Activated CD4-positive, alpha-beta T cell treated with anti-CD3 and anti-CD28 coated beads, Interleukin-2, amount 10 ng/mL, durations not matched to agents 24 days and 14 days (primary cell): ENCODE measurements around the gene DISC1. TPM values are rescaled to one million over a fixed set of nuclear protein-coding genes. Genes with fewer than 3 reads are reported as not detected.

Source experiments
- DNase-seq: peaks from one replicate; pipeline ENCODE4 v3.0.0; 2022
- H3K27ac Mint-ChIP-seq: one replicate; pipeline ENCODE4 v1.8.0; 2022; ENCODE audit warnings: mild to moderate bottlenecking, mixed read lengths
- H3K27me3 Mint-ChIP-seq: one replicate; pipeline ENCODE4 v1.8.0; 2022; ENCODE audit warnings: mixed read lengths
- H3K36me3 Mint-ChIP-seq: one replicate; pipeline ENCODE4 v1.8.0; 2022; ENCODE audit warnings: low read depth, mild to moderate bottlenecking, mixed read lengths
- H3K4me1 Mint-ChIP-seq: one replicate; pipeline ENCODE4 v1.8.0; 2021; ENCODE audit warnings: mixed read lengths
- H3K4me3 Mint-ChIP-seq: one replicate; pipeline ENCODE4 v1.8.0; 2022; ENCODE audit warnings: mild to moderate bottlenecking, moderate library complexity, mixed read lengths
- H3K9me3 Mint-ChIP-seq: one replicate; pipeline ENCODE4 v1.8.0; 2021; ENCODE audit warnings: mixed read lengths
- intact Hi-C: fragments of 100-400 bp; cut with micrococcal nuclease; formaldehyde crosslinking; loops from one replicate; pipeline ENCODE4 v1.15.1; 2023
- total RNA-seq: library from RNA; stranded (reverse); gene quantifications from 2 replicates; pipeline ENCODE4 v1.2.3, GENCODE V29; 2022

DISC1 gene
- total RNA-seq, 1 donor from 2014 or later = 3.1 TPM

- Mint-ChIP-seq H3K9me3 (no peaks in the 10 kb centered on the region), H3K36me3 (peaks cover 2% of the 10 kb centered on the region), H3K27me3 (no peaks in the 10 kb centered on the region), H3K4me1 (no peaks in the 10 kb centered on the region), H3K27ac (no peak overlapping the region), H3K4me3 (no peak overlapping the region)
- no peak for DNase-seq
- intact Hi-C loops = no loop called here
Measured at GRCh38 chr1:232012773-232013386, 386.3 kb downstream of the DISC1 start.

- H3K9me3 Mint-ChIP-seq = no peaks in the 10 kb centered on the region
- DNase-seq = no peak
- H3K36me3 Mint-ChIP-seq = no peaks in the 10 kb centered on the region
- H3K4me1 Mint-ChIP-seq = no peaks in the 10 kb centered on the region
- no peaks in the 10 kb centered on the region for H3K27me3 Mint-ChIP-seq
- no peak overlapping the region for H3K4me3 Mint-ChIP-seq
- H3K27ac Mint-ChIP-seq = no peak overlapping the region
- intact Hi-C loops = no loop called here
Measured at GRCh38 chr1:232014941-232015340, 388.4 kb downstream of the DISC1 start.

- intact Hi-C loops = no loop called here
- Mint-ChIP-seq H3K4me1 (no peaks in the 10 kb centered on the region), H3K36me3 (no peaks in the 10 kb centered on the region)
Measured at GRCh38 chr1:232016616-232017015, 390.0 kb downstream of the DISC1 start.

GRCh38 chr1:232017057-232017456 is 390.5 kb downstream of the DISC1 start:
- H3K27me3 Mint-ChIP-seq = no peaks in the 10 kb centered on the region
- intact Hi-C loops = no loop called here
- H3K4me1 Mint-ChIP-seq = no peaks in the 10 kb centered on the region
- H3K9me3 Mint-ChIP-seq = no peaks in the 10 kb centered on the region
- H3K4me3 Mint-ChIP-seq = no peak overlapping the region
- no peak for DNase-seq
- H3K36me3 Mint-ChIP-seq = no peaks in the 10 kb centered on the region
- no peak overlapping the region for H3K27ac Mint-ChIP-seq

More at GRCh38 chr1:232016616-232017015, 390.0 kb downstream of the DISC1 start:
- no peak overlapping the region for H3K27ac Mint-ChIP-seq
- H3K27me3 Mint-ChIP-seq = no peaks in the 10 kb centered on the region
- DNase-seq = no peak
- H3K9me3 Mint-ChIP-seq = no peaks in the 10 kb centered on the region
- H3K4me3 Mint-ChIP-seq = no peak overlapping the region

- no peak for DNase-seq
- Mint-ChIP-seq H3K4me3 (no peak overlapping the region), H3K9me3 (no peaks in the 10 kb centered on the region), H3K27ac (no peak overlapping the region), H3K27me3 (no peaks in the 10 kb centered on the region), H3K4me1 (no peaks in the 10 kb centered on the region), H3K36me3 (no peaks in the 10 kb centered on the region)
- intact Hi-C loops = no loop called here
Measured at GRCh38 chr1:232017759-232018158, 391.2 kb downstream of the DISC1 start.

GRCh38 chr1:232018231-232019025 is 391.8 kb downstream of the DISC1 start:
- Mint-ChIP-seq H3K4me1 (no peaks in the 10 kb centered on the region), H3K4me3 (no peak overlapping the region), H3K36me3 (no peaks in the 10 kb centered on the region), H3K9me3 (no peaks in the 10 kb centered on the region), H3K27ac (no peak overlapping the region), H3K27me3 (no peaks in the 10 kb centered on the region)
- no peak for DNase-seq
- intact Hi-C loops = no loop called here

- no peak overlapping the region for H3K4me3 Mint-ChIP-seq
- H3K27ac Mint-ChIP-seq = no peak overlapping the region
- no peaks in the 10 kb centered on the region for H3K27me3 Mint-ChIP-seq
- H3K36me3 Mint-ChIP-seq = no peaks in the 10 kb centered on the region
- DNase-seq = no peak
- no peaks in the 10 kb centered on the region for H3K4me1 Mint-ChIP-seq
- intact Hi-C loops = no loop called here
- H3K9me3 Mint-ChIP-seq = no peaks in the 10 kb centered on the region
Measured at GRCh38 chr1:232019026-232019340, 392.4 kb downstream of the DISC1 start.

GRCh38 chr1:232020352-232020751 is 393.8 kb downstream of the DISC1 start:
- Mint-ChIP-seq H3K4me3 (no peak overlapping the region), H3K36me3 (no peaks in the 10 kb centered on the region), H3K4me1 (no peaks in the 10 kb centered on the region), H3K9me3 (no peaks in the 10 kb centered on the region), H3K27me3 (no peaks in the 10 kb centered on the region), H3K27ac (no peak overlapping the region)
- intact Hi-C loops = no loop called here
- no peak for DNase-seq

- Mint-ChIP-seq H3K36me3 (peaks cover 2% of the 10 kb centered on the region), H3K4me1 (no peaks in the 10 kb centered on the region), H3K27me3 (no peaks in the 10 kb centered on the region), H3K27ac (no peak overlapping the region), H3K9me3 (no peaks in the 10 kb centered on the region), H3K4me3 (no peak overlapping the region)
- DNase-seq = no peak
- intact Hi-C loops = no loop called here
Measured at GRCh38 chr1:232029315-232029714, 402.7 kb downstream of the DISC1 start.

GRCh38 chr1:232031156-232031555 is 404.6 kb downstream of the DISC1 start:
- DNase-seq = no peak
- H3K4me1 Mint-ChIP-seq = no peaks in the 10 kb centered on the region
- no peak overlapping the region for H3K27ac Mint-ChIP-seq
- H3K4me3 Mint-ChIP-seq = no peak overlapping the region
- H3K36me3 Mint-ChIP-seq = peaks cover 4% of the 10 kb centered on the region
- no peaks in the 10 kb centered on the region for H3K27me3 Mint-ChIP-seq
- H3K9me3 Mint-ChIP-seq = no peaks in the 10 kb centered on the region
- intact Hi-C loops = no loop called here

GRCh38 chr1:232033285-232033684 is 406.7 kb downstream of the DISC1 start:
- H3K4me3 Mint-ChIP-seq = no peak overlapping the region
- H3K4me1 Mint-ChIP-seq = no peaks in the 10 kb centered on the region
- DNase-seq = no peak
- no peaks in the 10 kb centered on the region for H3K27me3 Mint-ChIP-seq
- intact Hi-C loops = no loop called here
- H3K9me3 Mint-ChIP-seq = no peaks in the 10 kb centered on the region
- no peak overlapping the region for H3K27ac Mint-ChIP-seq
- peaks cover 4% of the 10 kb centered on the region for H3K36me3 Mint-ChIP-seq

- intact Hi-C loops = no loop called here
- no peak for DNase-seq
- Mint-ChIP-seq H3K36me3 (peaks cover 4% of the 10 kb centered on the region), H3K4me3 (no peak overlapping the region), H3K27me3 (no peaks in the 10 kb centered on the region), H3K9me3 (no peaks in the 10 kb centered on the region), H3K4me1 (no peaks in the 10 kb centered on the region), H3K27ac (no peak overlapping the region)
Measured at GRCh38 chr1:232034556-232034955, 408.0 kb downstream of the DISC1 start.

- Mint-ChIP-seq H3K27ac (no peak overlapping the region), H3K4me1 (no peaks in the 10 kb centered on the region), H3K36me3 (peaks cover 4% of the 10 kb centered on the region), H3K27me3 (no peaks in the 10 kb centered on the region), H3K9me3 (no peaks in the 10 kb centered on the region), H3K4me3 (no peak overlapping the region)
- no peak for DNase-seq
- intact Hi-C loops = no loop called here
Measured at GRCh38 chr1:232036181-232036933, 409.8 kb downstream of the DISC1 start.

GRCh38 chr1:232037774-232038388 is 411.3 kb downstream of the DISC1 start:
- peaks cover 4% of the 10 kb centered on the region for H3K36me3 Mint-ChIP-seq
- H3K9me3 Mint-ChIP-seq = no peaks in the 10 kb centered on the region
- no peak overlapping the region for H3K4me3 Mint-ChIP-seq
- DNase-seq = no peak
- no peak overlapping the region for H3K27ac Mint-ChIP-seq
- no peaks in the 10 kb centered on the region for H3K27me3 Mint-ChIP-seq
- intact Hi-C loops = no loop called here
- no peaks in the 10 kb centered on the region for H3K4me1 Mint-ChIP-seq
